H54 (cell line): ENCODE measurements around the gene DACH1.

Experiments used
- DNase-seq: peaks from one replicate; pipeline ENCODE4 v3.0.0; 2011; ENCODE audit warnings: low spot score, mixed read lengths; ENCODE audit not compliant: insufficient read length
- FAIRE-seq: peaks from 3 replicates; lab custom pipeline; 2011; peaks lifted over from hg19 to GRCh38; lab: Jason Lieb, UNC
- POLR2A ChIP-seq: IDR thresholded peaks from 2 replicates; pipeline ENCODE4 v1.6.1; 2011; ENCODE audit warnings: low read depth, mild to moderate bottlenecking, low read length

DACH1 gene

GRCh38 chr13:71617265-71617664, 249.7 kb downstream of the DACH1 start:
- DNase-seq = no peak
- TF ChIP-seq POLR2A = no peak

DNA sequence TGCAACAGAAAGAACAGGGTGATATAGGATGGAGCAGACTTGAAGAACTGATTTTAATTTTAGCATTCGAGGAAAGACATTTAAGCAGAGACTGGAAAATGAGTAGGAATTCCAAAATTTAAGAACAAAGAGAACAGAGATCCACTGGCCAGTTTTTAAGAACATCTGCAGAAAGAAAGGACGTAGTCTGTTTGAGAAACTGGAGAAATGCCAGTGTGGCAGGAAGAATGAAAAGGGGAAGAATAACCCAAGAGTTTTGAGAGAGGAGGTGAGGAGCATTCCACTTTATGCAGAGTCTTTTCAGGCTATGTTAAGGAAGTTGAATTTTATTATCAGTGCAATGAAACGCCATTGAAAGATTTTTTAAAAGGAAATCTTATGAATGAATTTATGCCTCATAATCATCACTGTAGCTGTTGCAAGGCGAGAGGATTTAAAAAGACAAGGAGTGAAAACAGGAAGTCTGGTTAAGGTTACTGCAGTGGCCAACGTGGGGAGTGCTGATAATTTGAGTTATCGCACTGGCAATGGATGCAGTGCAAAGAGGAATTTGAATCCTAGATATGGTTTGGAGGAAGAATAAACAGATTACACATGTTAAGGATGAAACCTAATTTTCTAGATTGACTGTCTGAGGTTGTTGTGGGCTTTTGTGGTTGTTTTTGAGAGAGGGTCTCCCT, 253.8 kb downstream of the DACH1 start:
- FAIRE-seq = no peak
- no peak for TF ChIP-seq POLR2A
- no peak for DNase-seq

More at GRCh38 chr13:71617265-71617664, 249.7 kb downstream of the DACH1 start:
- no peak for FAIRE-seq

GRCh38 chr13:71611292-71611691, 255.7 kb downstream of the DACH1 start:
- FAIRE-seq (no peak), DNase-seq (no peak)
- TF ChIP-seq POLR2A = no peak

GRCh38 chr13:71610876-71611275, 256.1 kb downstream of the DACH1 start:
- TF ChIP-seq POLR2A = no peak
- DNase-seq = no peak
- no peak for FAIRE-seq

DNA sequence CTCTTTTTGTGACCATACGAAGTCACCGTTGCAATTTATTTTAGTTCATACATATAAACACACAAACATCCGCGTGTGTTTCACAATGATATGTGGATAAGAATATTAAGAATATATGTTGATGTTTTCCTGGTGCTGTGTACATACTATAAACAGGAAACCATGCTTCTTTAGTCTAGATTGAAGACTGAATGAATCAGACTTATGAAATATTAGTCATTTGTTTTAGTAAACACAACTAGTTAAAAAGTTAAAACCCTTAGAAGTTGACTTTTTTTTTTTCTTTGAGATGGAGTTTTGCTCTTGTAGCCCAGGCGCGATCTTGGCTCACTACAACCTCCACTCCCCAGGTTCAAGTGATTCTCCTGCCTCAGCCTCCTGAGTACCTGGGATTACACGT, 257.7 kb downstream of the DACH1 start:
- FAIRE-seq (no peak), DNase-seq (no peak)
- TF ChIP-seq POLR2A = no peak

DNA sequence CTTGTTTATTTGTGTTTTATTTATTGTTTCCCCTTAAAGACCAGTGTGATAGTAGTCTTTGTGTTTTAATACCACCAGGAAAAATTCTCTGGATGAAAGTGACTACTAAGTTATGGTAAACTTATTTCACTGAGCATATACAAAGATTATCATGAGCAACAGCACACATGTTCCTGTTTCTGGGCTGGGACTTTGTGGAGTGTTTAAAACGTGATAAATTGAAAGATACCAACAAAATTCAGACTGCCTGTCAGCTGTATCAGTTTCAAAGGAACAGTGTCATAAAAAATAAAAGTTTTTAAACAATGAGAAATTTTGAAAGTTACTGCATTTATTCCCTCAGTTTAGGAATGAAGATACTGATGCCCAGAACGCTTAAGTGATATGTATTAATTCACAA, 259.4 kb downstream of the DACH1 start:
- TF ChIP-seq POLR2A = no peak
- DNase-seq (no peak), FAIRE-seq (no peak)

- TF ChIP-seq POLR2A = no peak
- no peak for FAIRE-seq
These were observed 260.2 kb downstream of the DACH1 start for GRCh38 chr13:71606818-71607217.

GRCh38 chr13:71605744-71606143, 261.3 kb downstream of the DACH1 start:
- FAIRE-seq (no peak), DNase-seq (no peak)
- no peak for TF ChIP-seq POLR2A

More at GRCh38 chr13:71606818-71607217, 260.2 kb downstream of the DACH1 start:
- DNase-seq = no peak

DNA sequence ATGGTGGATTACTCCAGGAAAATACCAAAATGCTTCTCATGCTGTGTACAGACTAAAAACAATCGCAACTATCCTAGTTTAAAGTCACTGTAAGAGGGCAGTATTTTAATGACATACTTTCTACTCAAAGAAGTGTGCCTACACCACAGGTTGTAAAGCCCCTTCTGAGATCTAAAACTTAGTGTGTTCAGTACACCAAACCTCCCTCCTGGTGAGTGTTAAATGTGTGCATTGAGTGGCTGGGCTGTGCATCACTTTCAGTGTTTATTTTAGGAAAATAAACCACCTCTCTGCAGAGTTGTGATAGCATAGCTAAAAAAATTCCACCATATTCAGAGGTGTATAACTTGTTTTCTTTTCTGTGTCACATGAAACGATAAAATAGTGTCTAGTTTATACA, 263.7 kb downstream of the DACH1 start:
- FAIRE-seq (no peak), DNase-seq (no peak)
- no peak for TF ChIP-seq POLR2A

- no peak for TF ChIP-seq POLR2A
- DNase-seq (no peak), FAIRE-seq (no peak)
These were observed 264.7 kb downstream of the DACH1 start for GRCh38 chr13:71602344-71602743.

- TF ChIP-seq POLR2A = no peak
- FAIRE-seq = no peak
- DNase-seq = no peak
These were observed 269.9 kb downstream of the DACH1 start for GRCh38 chr13:71597150-71597549.

GRCh38 chr13:71596116-71596515, 270.9 kb downstream of the DACH1 start:
- no peak for TF ChIP-seq POLR2A
- no peak for FAIRE-seq
- DNase-seq = no peak

DNA sequence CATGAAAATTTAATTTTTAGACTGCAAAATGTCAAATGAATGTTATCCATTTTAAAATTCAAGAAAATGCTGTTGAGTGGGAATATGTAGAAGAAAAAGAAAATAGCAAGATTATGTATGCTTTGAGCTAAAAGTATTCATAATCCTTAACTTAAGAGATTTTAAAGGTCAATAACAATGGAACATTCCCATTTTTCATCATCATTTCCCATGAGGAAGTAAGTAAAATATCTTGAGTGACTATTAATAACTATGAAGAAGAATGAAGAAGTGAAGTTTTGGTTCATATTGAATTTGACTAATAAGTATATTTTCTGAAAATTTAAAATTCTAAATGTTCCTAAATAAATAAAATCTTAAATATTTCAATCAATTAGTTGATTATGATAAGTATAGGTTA, 273.4 kb downstream of the DACH1 start:
- no peak for DNase-seq
- FAIRE-seq = no peak
- no peak for TF ChIP-seq POLR2A

DNA sequence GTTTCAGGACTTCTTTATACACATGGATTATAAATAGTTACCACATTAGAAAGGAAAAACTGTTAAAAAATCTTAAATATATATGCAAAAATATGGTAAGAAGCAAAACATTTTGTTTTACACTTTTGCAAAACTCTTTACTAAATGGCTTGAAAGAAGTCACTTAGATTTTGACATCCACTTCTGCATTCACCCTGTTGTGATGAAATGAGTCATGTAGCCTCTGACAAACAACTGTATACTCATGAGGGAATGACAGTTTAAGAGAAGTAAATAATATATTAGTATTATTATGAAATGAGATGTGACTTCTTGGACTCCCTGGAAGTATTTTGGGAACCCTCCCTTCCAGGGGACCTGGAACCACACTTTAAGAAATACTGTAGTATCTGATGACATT, 275.6 kb downstream of the DACH1 start:
- no peak for TF ChIP-seq POLR2A
- FAIRE-seq (no peak), DNase-seq (no peak)

- no peak for DNase-seq
- TF ChIP-seq POLR2A = no peak
- FAIRE-seq = no peak
These were observed 276.3 kb downstream of the DACH1 start for GRCh38 chr13:71590654-71591148.
